ENCODE results near the gene EPM2A. TPM values are rescaled to one million over a fixed set of nuclear protein-coding genes. Genes with fewer than 3 reads are reported as not detected.

Gene EPM2A
- total and polyA plus RNA-seq, 2 of the 4 experiments (the other 2 are of a cell fraction) = 2.1 to 4.5 TPM

DNA sequence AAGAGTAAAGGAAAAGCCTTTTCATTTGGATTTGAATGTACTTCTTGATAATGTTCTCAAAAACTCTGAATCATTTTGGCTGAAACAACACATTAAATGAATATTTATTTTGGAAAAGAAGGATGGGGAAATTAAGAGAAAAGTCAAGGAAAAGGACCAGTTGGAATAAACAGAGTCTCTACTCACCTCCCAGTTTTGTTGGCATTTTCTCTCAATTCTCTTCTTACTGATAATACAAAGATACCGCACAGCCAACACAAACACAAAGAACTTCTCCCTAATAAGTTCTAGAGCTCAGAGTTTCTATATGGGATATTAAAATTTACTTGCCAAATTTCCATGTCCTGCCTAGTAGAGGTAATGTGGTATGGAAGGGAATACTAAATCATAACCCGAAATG lies 13.1 kb downstream of the EPM2A start:
- Histone ChIP-seq H3K4me3 (ENCODE audit: insufficient read depth, low read depth, low read length) (no peak overlapping the region), H3K4ac (ENCODE audit: low read depth, low read length) (no peak overlapping the region), H3K4me1 (ENCODE audit: control insufficient read depth, insufficient read depth, low read length) (no peaks in the 10 kb centered on the region), H4K20me1 (ENCODE audit: insufficient read depth, low read length) (no peaks in the 10 kb centered on the region), H3K9me3 (ENCODE audit: control insufficient read depth, insufficient read depth, low read length) (0 out of 2 replicates have a peak, but pooled peaks cover 2% of the 10 kb centered on the region), H3K27ac (ENCODE audit: insufficient read depth, low read length) (no peak overlapping the region), H3K36me3 (ENCODE audit: control insufficient read depth, insufficient read depth, low read length) (no peaks in the 10 kb centered on the region), H4K8ac (ENCODE audit: low read depth in 2 of 2, low read length in 2 of 2) (no peak overlapping the region), H3K9ac (ENCODE audit: low read depth, low read length) (no peak overlapping the region), H2BK20ac (ENCODE audit: low read depth, low read length) (no peak overlapping the region), H2AK9ac (replicated peaks; ENCODE audit: low read depth, low read length, poor library complexity) (no peak overlapping the region), H3K27me3 (ENCODE audit: control insufficient read depth, insufficient read depth, low read length) (no peaks in the 10 kb centered on the region), H2AFZ (replicated peaks; ENCODE audit: low read length, poor library complexity) (no peak overlapping the region), H3K79me1 (ENCODE audit: low read depth in 1 of 2, low read length in 2 of 2) (no peaks in the 10 kb centered on the region; a peak in 1 of 4 replicates), H2BK5ac (ENCODE audit: low read depth, low read length, poor library complexity, severe bottlenecking) (no peak overlapping the region), H4K91ac (ENCODE audit: insufficient read depth, low read depth, low read length) (no peak overlapping the region), H3K18ac (ENCODE audit: low read depth, low read length) (no peak overlapping the region), H4K5ac (ENCODE audit: low read depth, low read length) (no peak overlapping the region), H2BK120ac (ENCODE audit: low read depth, low read length) (no peak overlapping the region), H3K14ac (replicated peaks; ENCODE audit: low read depth, low read length) (no peak overlapping the region), H2AK5ac (ENCODE audit: low read depth, low read length) (no peak overlapping the region), H3K56ac (ENCODE audit: extremely low read depth, insufficient read depth, low read length) (no peak overlapping the region), H2BK15ac (ENCODE audit: low read depth, low read length) (no peak overlapping the region), H3K9me1 (ENCODE audit: insufficient read depth, low read length) (no peaks in the 10 kb centered on the region), H3K4me2 (ENCODE audit: low read depth, low read length) (no peak overlapping the region), H3K23ac (ENCODE audit: low read depth, low read length) (no peak overlapping the region)
- in situ Hi-C loops (cut with MboI; ENCODE audit: low sequenced_read_pairs) = no loop called here
- DNase-seq (no peak), ATAC-seq (ENCODE audit: low read depth) (no peak)
- TF ChIP-seq USF2 (IDR thresholded peaks at IDR 0.05; ENCODE audit: low read depth, low read length) = no peak
- TF ChIP-seq RAD21 (IDR thresholded peaks at IDR 0.05; ENCODE audit: low read length) = no peak
- no peak for TF ChIP-seq CHD1 (IDR thresholded peaks at IDR 0.05; ENCODE audit: low read depth, low read length)
- no peak for TF ChIP-seq BHLHE40 (IDR thresholded peaks at IDR 0.05; ENCODE audit: low read depth, low read length)
- no peak for TF ChIP-seq CEBPB (IDR thresholded peaks at IDR 0.05; ENCODE audit: low read depth, low read length)
- WGBS, 2 experiments (ENCODE audit: extremely low coverage in 2 of 2, insufficient read length in 1 of 2) = no CpG with 5 or more reads among the region's 2 CpGs
- dilution Hi-C loops (cut with HindIII; ENCODE audit: low sequenced_read_pairs, unreplicated experiment) = no loop called here
- ChIA-PET POLR2A (ENCODE audit: unreplicated experiment) (interaction anchor here (0.6 kb wide), 1 partner anchor 10 kb away, joined by 3 read pairs; no protein-coding TSS in a partner anchor), CTCF (interaction anchor here (0.7 to 1.1 kb wide), 2 partner anchors 13 to 18 kb away, joined by 3 read pairs; partner anchors contain the start of gene EPM2A)
- no TSS peak for BruUV-seq (replicated peaks)
- intact Hi-C loops (cut with micrococcal nuclease) = no loop called here
